DOHH2 (cell line): ENCODE measurements around the gene CBY1.

Experiments
- EZH2phosphoT487 ChIP-seq: fragments of 200-600 bp; sonication (generic); IDR thresholded peaks from 2 replicates; pipeline ENCODE4 v1.6.1; 2017; ENCODE audit warnings: borderline replicate concordance, mild to moderate bottlenecking, antibody characterized with exemption, low read length, moderate library complexity, mixed read lengths
- TF ChIP-seq, protein P1 (sequence below): fragments of 200-600 bp; sonication (generic); IDR thresholded peaks from one replicate; pipeline ENCODE4 v1.5.1; 2014; ENCODE audit warnings: antibody characterized with exemption, mild to moderate bottlenecking, low read depth, low read length; ENCODE audit not compliant: poor library complexity, severe bottlenecking

DNA sequence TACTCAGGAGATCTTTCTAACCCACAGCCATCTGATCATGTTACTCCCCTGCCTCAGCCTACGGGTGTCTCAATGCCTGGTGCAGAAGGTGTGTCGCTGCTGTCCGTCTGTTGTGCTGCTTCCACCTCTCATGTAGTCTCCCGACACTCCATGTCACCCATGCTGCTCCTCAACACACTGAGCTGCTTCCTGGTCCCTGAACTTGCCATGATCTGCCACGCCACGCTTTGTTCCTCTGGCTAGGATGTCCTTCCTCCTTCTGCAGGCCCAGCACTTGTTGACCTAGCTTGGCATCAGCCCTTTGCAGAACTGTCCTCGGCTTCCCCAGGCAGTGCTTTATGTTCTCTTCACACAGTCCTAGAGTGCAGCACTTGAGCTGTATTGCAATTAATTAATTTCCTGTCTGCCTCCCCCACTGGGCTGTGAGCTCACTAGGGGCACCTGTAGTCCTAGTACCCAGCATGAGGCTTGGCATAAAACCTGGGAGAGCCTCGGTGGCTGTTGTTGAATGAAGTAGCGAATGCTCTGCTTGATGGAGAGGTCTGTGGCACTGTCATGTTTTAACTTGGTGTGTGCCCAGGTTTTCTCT is 58.8 kb downstream of the CBY1 start:
- TF ChIP-seq, protein P1, sequence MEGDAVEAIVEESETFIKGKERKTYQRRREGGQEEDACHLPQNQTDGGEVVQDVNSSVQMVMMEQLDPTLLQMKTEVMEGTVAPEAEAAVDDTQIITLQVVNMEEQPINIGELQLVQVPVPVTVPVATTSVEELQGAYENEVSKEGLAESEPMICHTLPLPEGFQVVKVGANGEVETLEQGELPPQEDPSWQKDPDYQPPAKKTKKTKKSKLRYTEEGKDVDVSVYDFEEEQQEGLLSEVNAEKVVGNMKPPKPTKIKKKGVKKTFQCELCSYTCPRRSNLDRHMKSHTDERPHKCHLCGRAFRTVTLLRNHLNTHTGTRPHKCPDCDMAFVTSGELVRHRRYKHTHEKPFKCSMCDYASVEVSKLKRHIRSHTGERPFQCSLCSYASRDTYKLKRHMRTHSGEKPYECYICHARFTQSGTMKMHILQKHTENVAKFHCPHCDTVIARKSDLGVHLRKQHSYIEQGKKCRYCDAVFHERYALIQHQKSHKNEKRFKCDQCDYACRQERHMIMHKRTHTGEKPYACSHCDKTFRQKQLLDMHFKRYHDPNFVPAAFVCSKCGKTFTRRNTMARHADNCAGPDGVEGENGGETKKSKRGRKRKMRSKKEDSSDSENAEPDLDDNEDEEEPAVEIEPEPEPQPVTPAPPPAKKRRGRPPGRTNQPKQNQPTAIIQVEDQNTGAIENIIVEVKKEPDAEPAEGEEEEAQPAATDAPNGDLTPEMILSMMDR = no peak
- TF ChIP-seq EZH2phosphoT487 = no peak
